Mesothelial cell of epicardium (in vitro differentiated cells): ENCODE measurements around the gene ANKHD1. TPM values are rescaled to one million over a fixed set of nuclear protein-coding genes. Genes with fewer than 3 reads are reported as not detected.

Experiments used
- DNase-seq, 2 experiments: peaks; one replicate each; pipeline ENCODE4 v3.0.0; 2021; ENCODE audit warnings: low spot score in 2 of 2; ENCODE audit not compliant: unreplicated experiment in 2 of 2
- H3K27ac Mint-ChIP-seq: 2 replicates; pipeline ENCODE4 v1.8.0; 2021; ENCODE audit warnings: mixed read lengths
- H3K27me3 Mint-ChIP-seq: 2 replicates; pipeline ENCODE4 v1.8.0; 2021; ENCODE audit warnings: low read depth, mixed read lengths
- H3K36me3 Mint-ChIP-seq: 2 replicates; pipeline ENCODE4 v1.8.0; 2021; ENCODE audit warnings: mixed read lengths
- H3K4me1 Mint-ChIP-seq: 2 replicates; pipeline ENCODE4 v1.8.0; 2021; ENCODE audit warnings: mixed read lengths
- H3K4me3 Mint-ChIP-seq: 2 replicates; pipeline ENCODE4 v1.8.0; 2021; ENCODE audit warnings: mild to moderate bottlenecking, moderate library complexity, mixed read lengths
- H3K9me3 Mint-ChIP-seq: 2 replicates; pipeline ENCODE4 v1.8.0; 2021; ENCODE audit warnings: mixed read lengths
- total RNA-seq: library from RNA; stranded (reverse); gene quantifications from 3 replicates; pipeline ENCODE4 v1.2.1, GENCODE V29; 2021
- TF ChIP-seq, protein P1 (sequence below): fragments of 200-600 bp; sonication (generic); IDR thresholded peaks from one replicate; pipeline ENCODE4 v1.5.0; 2021; ENCODE audit warnings: antibody characterized with exemption; ENCODE audit not compliant: unreplicated experiment

Gene ANKHD1
- total RNA-seq, 1 donor from 2014 or later: 128 TPM

DNA sequence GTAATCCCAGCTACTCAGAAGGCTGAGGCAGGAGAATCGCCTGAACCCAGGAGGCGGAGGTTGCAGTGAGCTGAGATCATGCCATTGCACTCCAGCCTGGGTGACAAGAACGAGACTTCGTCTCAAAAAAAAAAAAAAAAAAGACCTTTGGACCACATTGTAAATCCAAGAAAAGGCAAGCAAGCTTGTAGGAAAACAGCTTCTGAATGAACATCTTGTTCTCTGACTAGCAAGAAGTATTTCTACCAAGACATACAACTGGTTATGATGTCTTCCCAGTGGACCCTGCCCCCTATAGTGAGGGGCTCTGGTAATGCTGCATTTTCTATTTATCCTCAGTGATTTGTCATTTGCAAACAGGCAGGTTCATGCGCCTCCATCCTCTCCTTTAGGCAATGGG lies 141.3 kb downstream of the ANKHD1 start:
- Mint-ChIP-seq H3K27ac (no peak overlapping the region), H3K27me3 (no peaks in the 10 kb centered on the region), H3K9me3 (no peaks in the 10 kb centered on the region), H3K36me3 (peaks cover 34% of the 10 kb centered on the region), H3K4me3 (no peak overlapping the region), H3K4me1 (peaks cover 8% of the 10 kb centered on the region)
- no peak for DNase-seq
- TF ChIP-seq, protein P1, sequence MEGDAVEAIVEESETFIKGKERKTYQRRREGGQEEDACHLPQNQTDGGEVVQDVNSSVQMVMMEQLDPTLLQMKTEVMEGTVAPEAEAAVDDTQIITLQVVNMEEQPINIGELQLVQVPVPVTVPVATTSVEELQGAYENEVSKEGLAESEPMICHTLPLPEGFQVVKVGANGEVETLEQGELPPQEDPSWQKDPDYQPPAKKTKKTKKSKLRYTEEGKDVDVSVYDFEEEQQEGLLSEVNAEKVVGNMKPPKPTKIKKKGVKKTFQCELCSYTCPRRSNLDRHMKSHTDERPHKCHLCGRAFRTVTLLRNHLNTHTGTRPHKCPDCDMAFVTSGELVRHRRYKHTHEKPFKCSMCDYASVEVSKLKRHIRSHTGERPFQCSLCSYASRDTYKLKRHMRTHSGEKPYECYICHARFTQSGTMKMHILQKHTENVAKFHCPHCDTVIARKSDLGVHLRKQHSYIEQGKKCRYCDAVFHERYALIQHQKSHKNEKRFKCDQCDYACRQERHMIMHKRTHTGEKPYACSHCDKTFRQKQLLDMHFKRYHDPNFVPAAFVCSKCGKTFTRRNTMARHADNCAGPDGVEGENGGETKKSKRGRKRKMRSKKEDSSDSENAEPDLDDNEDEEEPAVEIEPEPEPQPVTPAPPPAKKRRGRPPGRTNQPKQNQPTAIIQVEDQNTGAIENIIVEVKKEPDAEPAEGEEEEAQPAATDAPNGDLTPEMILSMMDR: no peak

DNA sequence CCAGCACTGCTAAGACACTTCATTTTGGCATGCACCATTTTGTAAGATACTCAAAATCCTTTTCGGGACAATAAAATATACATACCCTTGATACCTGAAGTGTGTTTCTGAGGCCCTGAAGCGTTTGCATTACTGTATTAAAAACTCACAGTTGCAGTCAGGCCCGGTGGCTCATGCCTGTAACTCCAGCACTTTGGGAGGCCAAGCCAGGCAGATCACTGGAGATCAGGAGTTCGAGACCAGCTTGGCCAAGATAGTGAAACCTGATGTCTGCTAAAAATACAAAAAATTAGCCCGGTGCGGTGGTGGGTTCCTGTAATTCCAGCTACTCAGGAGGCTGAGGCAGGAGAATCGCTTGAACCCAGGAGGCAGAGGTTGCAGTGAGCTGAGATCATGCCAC lies 143.4 kb downstream of the ANKHD1 start:
- DNase-seq: no peak
- Mint-ChIP-seq H3K9me3 (no peaks in the 10 kb centered on the region), H3K36me3 (peaks cover 23% of the 10 kb centered on the region), H3K4me3 (no peak overlapping the region), H3K27me3 (no peaks in the 10 kb centered on the region), H3K27ac (no peak overlapping the region), H3K4me1 (peaks cover 19% of the 10 kb centered on the region)
- TF ChIP-seq, protein P1: no peak

DNA sequence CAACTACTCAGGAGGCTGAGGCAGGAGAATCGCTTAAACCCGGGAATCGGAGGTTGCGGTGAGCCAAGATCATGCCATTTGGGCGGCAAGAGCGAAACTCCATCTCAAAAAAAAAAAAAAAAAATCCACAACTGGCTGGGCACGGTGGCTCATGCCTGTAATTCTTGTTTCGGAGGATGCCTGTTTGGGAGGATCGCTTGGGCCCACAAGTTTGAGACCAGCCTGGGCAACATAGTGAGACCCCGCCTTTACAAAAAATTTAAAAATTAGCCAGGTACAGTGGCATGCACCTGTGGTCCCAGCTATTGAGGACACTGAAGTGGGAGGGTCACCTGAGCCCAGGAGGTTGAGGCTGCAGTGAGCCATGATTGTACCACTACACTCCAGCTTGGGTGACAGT lies 144.0 kb downstream of the ANKHD1 start:
- Mint-ChIP-seq H3K4me3 (no peak overlapping the region), H3K4me1 (peaks cover 19% of the 10 kb centered on the region), H3K9me3 (no peaks in the 10 kb centered on the region), H3K27ac (no peak overlapping the region), H3K36me3 (peaks cover 25% of the 10 kb centered on the region), H3K27me3 (no peaks in the 10 kb centered on the region)
- DNase-seq: no peak
- TF ChIP-seq, protein P1: no peak

GRCh38 chr5:140546851-140547507 lies 145.3 kb downstream of the ANKHD1 start:
- Mint-ChIP-seq H3K27me3 (no peaks in the 10 kb centered on the region), H3K36me3 (peaks cover 20% of the 10 kb centered on the region), H3K4me3 (peak overlapping the region; percentile 64), H3K9me3 (no peaks in the 10 kb centered on the region), H3K4me1 (peaks cover 19% of the 10 kb centered on the region), H3K27ac (peak overlapping the region; percentile 85)
- no peak for DNase-seq
- TF ChIP-seq, protein P1: no peak

DNA sequence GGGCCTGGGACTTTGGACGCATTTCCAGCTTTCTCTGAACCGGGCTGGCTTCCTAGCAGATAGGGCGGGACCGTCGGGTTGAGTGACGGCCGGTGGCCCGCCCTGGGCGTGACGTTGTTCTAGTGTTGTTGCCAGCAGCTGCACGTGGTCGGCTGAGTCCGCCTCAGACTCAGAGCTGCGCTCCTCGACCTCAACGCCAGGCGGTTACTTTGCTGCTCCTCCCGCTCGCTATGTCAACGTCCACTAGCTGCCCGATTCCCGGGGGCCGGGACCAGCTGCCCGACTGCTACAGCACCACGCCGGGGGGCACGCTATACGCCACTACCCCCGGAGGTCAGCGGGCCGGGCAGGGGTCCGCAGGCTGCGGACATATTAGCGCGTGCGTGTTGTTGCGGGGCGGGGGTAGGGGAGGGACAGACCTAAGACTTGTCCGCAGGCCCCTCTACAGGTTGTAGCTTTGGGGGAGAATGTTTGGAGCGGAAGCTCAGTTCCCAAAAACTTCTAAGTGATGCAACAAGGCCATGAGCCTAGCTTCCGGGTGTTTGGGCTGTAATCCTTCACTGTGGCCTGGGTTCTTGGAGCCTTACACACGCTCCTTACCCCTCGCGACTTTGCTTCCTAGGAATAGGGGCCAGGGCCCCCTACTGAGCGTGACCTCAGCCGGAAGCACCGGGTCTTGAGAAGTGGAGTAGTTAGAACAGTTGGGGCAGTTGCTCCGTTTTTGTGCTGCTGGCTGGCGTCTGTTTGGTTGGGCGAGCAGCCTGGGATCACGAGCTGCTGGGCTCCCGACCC lies 146.1 kb downstream of the ANKHD1 start, which contains the start of gene EIF4EBP3:
Gene EIF4EBP3, plus strand, starts transcription at position 155 of the 792 bp plus-strand sequence. Its CDS starts 76 bp downstream, at position 231.
- H3K4me3 Mint-ChIP-seq: peak within 1 kb of the TSS; percentile 64
- H3K27ac Mint-ChIP-seq: peak within 1 kb of the TSS; percentile 85
- peaks cover 19% of the 10 kb centered on the region for H3K4me1 Mint-ChIP-seq
- TF ChIP-seq, protein P1: peak; percentile 63
- DNase-seq: peak; percentile 86 to 95
- no peaks in the 10 kb centered on the region for H3K9me3 Mint-ChIP-seq
- H3K27me3 Mint-ChIP-seq: no peaks in the 10 kb centered on the region
- peaks cover 18% of the 10 kb centered on the region for H3K36me3 Mint-ChIP-seq
